Osteoblast (primary cell): Measurements from ENCODE around the gene MBOAT7. TPM values are rescaled to one million over a fixed set of nuclear protein-coding genes. Genes with fewer than 3 reads are reported as not detected.

Experiments
- DNase-seq: peaks from one replicate; pipeline ENCODE4 v3.0.0; 2011; ENCODE audit warnings: low spot score, mixed read lengths; ENCODE audit not compliant: insufficient read length; ENCODE audit errors: missing footprints
- H2AFZ ChIP-seq: 2 replicates; pipeline ENCODE4 v1.6.0; 2011; ENCODE audit warnings: mild to moderate bottlenecking, low read length
- H3K27ac ChIP-seq: 2 replicates; pipeline ENCODE4 v1.5.1; 2011; ENCODE audit warnings: mild to moderate bottlenecking, low read depth, low read length, moderate library complexity
- H3K27me3 ChIP-seq: 2 replicates; pipeline ENCODE4 v1.6.0; 2012; ENCODE audit warnings: mild to moderate bottlenecking, control low read depth, inconsistent platforms, low read length, moderate library complexity; ENCODE audit not compliant: insufficient read depth
- H3K36me3 ChIP-seq: 2 replicates; pipeline ENCODE4 v1.5.1; 2011; ENCODE audit warnings: mild to moderate bottlenecking, low read length, control low read depth, moderate library complexity; ENCODE audit not compliant: insufficient read depth
- H3K4me1 ChIP-seq: 2 replicates; pipeline ENCODE4 v1.5.1; 2011; ENCODE audit warnings: mild to moderate bottlenecking, low read length, control low read depth, moderate library complexity; ENCODE audit not compliant: insufficient read depth
- H3K4me2 ChIP-seq: 2 replicates; pipeline ENCODE4 v1.6.0; 2011; ENCODE audit warnings: mild to moderate bottlenecking, low read length; ENCODE audit not compliant: insufficient read depth
- H3K4me3 ChIP-seq: fragments of 200-600 bp; sonication (generic); 3 replicates; pipeline ENCODE4 v1.5.1; 2012; ENCODE audit warnings: mild to moderate bottlenecking, low read length, inconsistent platforms; ENCODE audit not compliant: insufficient read depth
- H3K79me2 ChIP-seq: 2 replicates; pipeline ENCODE4 v1.6.0; 2012; ENCODE audit warnings: mild to moderate bottlenecking, low read length, control low read depth, inconsistent platforms; ENCODE audit not compliant: insufficient read depth
- H3K9me3 ChIP-seq: 2 replicates; pipeline ENCODE4 v1.5.1; 2011; ENCODE audit warnings: low read depth, low read length, control low read depth
- H4K20me1 ChIP-seq: 2 replicates; pipeline ENCODE4 v1.6.0; 2012; ENCODE audit warnings: mild to moderate bottlenecking, low read length, control low read depth; ENCODE audit not compliant: insufficient read depth
- CTCF ChIP-seq: IDR thresholded peaks from 2 replicates; pipeline ENCODE4 v1.5.1; 2011; ENCODE audit warnings: mild to moderate bottlenecking, low read depth, low read length, moderate library complexity; ENCODE audit errors: extremely low read depth
- total RNA-seq: library from RNA; depleted of rRNA; stranded (reverse); fragments of >200 nt; gene quantifications from 2 replicates; pipeline ENCODE4 v1.2.3, GENCODE V29; 2012

Gene MBOAT7
- total RNA-seq, 1 donor = 26.1 TPM

DNA sequence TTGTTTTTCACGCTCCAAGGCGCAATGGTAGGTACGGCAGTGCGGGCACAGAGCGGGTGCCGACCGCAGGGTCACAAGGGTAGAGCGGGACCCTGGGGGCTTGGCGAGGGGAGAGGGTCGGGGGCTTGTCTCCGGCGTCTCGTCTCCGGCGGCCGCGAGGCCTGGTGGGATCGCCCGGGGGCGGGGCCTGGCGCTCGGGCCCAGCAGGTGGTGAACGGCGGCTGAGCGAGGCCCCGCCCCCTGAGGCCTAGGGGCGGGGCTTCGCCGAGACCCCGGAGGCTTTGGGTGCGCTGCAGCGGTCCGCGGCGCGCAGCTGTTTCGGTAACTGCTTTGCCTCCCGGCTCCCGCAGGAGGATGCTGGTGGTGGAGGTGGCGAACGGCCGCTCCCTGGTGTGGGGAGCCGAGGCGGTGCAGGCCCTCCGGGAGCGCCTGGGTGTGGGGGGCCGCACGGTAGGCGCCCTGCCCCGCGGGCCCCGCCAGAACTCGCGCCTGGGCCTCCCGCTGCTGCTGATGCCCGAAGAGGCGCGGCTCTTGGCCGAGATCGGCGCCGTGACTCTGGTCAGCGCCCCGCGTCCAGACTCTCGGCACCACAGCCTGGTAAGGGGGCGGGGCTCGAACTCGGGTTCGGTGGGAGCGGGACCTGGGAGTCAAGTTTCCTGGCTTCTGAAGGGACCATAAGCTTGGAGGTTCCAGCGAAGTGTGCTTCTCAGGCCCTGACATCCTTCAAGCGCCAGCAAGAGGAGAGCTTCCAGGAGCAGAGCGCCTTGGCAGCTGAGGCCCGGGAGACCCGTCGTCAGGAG lies 1.8 kb upstream of the MBOAT7 start, which contains the start of gene TSEN34:
Gene TSEN34 (plus strand): TSS at position 298 of the 800 bp plus-strand sequence. CDS start 57 bp downstream, at position 355.
- no peak for TF ChIP-seq CTCF
- Histone ChIP-seq H3K79me2 (peaks cover 48% of the 10 kb centered on the region), H3K36me3 (peaks cover 25% of the 10 kb centered on the region), H3K9me3 (no peaks in the 10 kb centered on the region), H3K4me2 (peak within 1 kb of the TSS; percentile 95), H4K20me1 (peaks cover 10% of the 10 kb centered on the region), H3K27me3 (no peaks in the 10 kb centered on the region), H3K4me1 (peaks cover 19% of the 10 kb centered on the region), H3K4me3 (peak within 1 kb of the TSS; percentile 86), H3K27ac (peak within 1 kb of the TSS; percentile 94), H2AFZ (peak within 1 kb of the TSS; percentile 98)
- peak; percentile 95 for DNase-seq

DNA sequence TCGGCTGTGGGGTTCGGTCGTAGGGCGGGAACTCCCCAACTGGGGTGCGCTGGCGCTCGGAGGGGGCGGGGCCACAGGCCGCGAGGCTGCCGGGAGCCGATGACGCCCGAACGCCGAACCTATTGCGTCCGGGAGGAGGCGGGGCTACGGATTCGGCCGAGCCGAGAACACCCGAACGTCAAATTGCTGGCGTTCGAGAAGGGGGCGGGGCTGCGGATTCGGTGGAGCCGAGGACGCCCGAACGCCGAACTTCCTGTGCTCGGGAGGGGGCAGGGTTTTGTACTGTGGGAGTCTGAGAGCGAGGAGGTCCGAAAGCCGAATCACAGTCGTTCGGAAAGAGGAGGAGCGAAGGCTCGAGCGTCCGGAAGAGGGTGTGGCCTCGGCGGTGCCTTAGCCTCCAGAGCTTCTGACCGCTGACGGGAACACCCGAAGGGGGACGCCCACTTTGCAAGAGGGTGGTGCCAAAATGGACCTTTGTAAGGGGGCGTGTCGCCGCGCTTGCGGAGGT lies 1.2 kb upstream of the MBOAT7 start:
- H4K20me1 ChIP-seq = peaks cover 10% of the 10 kb centered on the region
- H3K27me3 ChIP-seq = no peaks in the 10 kb centered on the region
- peak; percentile 97 for DNase-seq
- peak overlapping the region; percentile 94 for H3K27ac ChIP-seq
- H3K4me1 ChIP-seq = peaks cover 19% of the 10 kb centered on the region
- peak overlapping the region; percentile 95 for H3K4me2 ChIP-seq
- peaks cover 48% of the 10 kb centered on the region for H3K79me2 ChIP-seq
- H2AFZ ChIP-seq = peak overlapping the region; percentile 98
- peak overlapping the region; percentile 86 for H3K4me3 ChIP-seq
- H3K9me3 ChIP-seq = no peaks in the 10 kb centered on the region
- H3K36me3 ChIP-seq = peaks cover 26% of the 10 kb centered on the region
- TF ChIP-seq CTCF = no peak

- peaks cover 26% of the 10 kb centered on the region for H3K36me3 ChIP-seq
- H3K4me2 ChIP-seq = peak overlapping the region; percentile 91
- H3K9me3 ChIP-seq = no peaks in the 10 kb centered on the region
- peak; percentile 99 for DNase-seq
- peaks cover 48% of the 10 kb centered on the region for H3K79me2 ChIP-seq
- peak overlapping the region; percentile 86 for H3K4me3 ChIP-seq
- peak overlapping the region; percentile 89 for H2AFZ ChIP-seq
- peak overlapping the region; percentile 94 for H3K27ac ChIP-seq
- H3K27me3 ChIP-seq = no peaks in the 10 kb centered on the region
- H4K20me1 ChIP-seq = peaks cover 10% of the 10 kb centered on the region
- H3K4me1 ChIP-seq = peaks cover 19% of the 10 kb centered on the region
- TF ChIP-seq CTCF = no peak
Measured at GRCh38 chr19:54189735-54190502, 539 bp upstream of the MBOAT7 start.
